ENCODE results near the gene CPN1.
A peak's percentile ranks its signal among the peaks of the same experiment; 100 is the strongest.
"Not testable (repeated sequence)": the region's sequence is repeated elsewhere in the genome, so short reads cannot be mapped to it uniquely, and the experiment has no call there.

The CPN1 gene

GRCh38 chr10:100014071-100014762 lies 67.5 kb downstream of the CPN1 start:
- no peak overlapping the region for H3K4me3 ChIP-seq (ENCODE audit: low read length in 2 of 2)
- no peak overlapping the region for H2BK15ac ChIP-seq (ENCODE audit: low read length)
- no peak overlapping the region for H4K8ac ChIP-seq (ENCODE audit: low read depth, low read length)
- no peak overlapping the region for H3K4ac ChIP-seq (ENCODE audit: low read length)
- no peaks in the 10 kb centered on the region for H3K79me1 ChIP-seq (ENCODE audit: low read depth, low read length)
- no peak overlapping the region for H4K91ac ChIP-seq (ENCODE audit: low read depth, low read length, poor library complexity)
- H3K18ac ChIP-seq (ENCODE audit: low read length), result no peak overlapping the region
- H3K9ac ChIP-seq (ENCODE audit: low read depth, low read length, poor library complexity), result no peak overlapping the region
- no peak overlapping the region for H2BK5ac ChIP-seq (ENCODE audit: low read length)
- no peak overlapping the region for H3K23ac ChIP-seq (ENCODE audit: low read depth, low read length, poor library complexity)
- H3K27me3 ChIP-seq (ENCODE audit: control insufficient read depth in 3 of 3, insufficient read depth in 3 of 3, low read depth in 1 of 3, low read length in 3 of 3), result peaks cover 0 to 8% (median 0%) of the 10 kb centered on the region in 3 experiments
- no peak overlapping the region for H3K4me2 ChIP-seq (ENCODE audit: insufficient read depth, low read length, poor library complexity, severe bottlenecking)
- no peaks in the 10 kb centered on the region for H3K4me1 ChIP-seq (ENCODE audit: control insufficient read depth in 2 of 2, insufficient read depth in 1 of 2, low read depth in 1 of 2, low read length in 2 of 2)
- no peak overlapping the region for H2BK12ac ChIP-seq (ENCODE audit: low read length)
- H2AFZ ChIP-seq (ENCODE audit: low read length), result no peak overlapping the region
- no peak overlapping the region for H3K14ac ChIP-seq (ENCODE audit: low read length)
- H3K27ac ChIP-seq (replicated peaks; ENCODE audit: low read length), result no peak overlapping the region
- WGBS, 2 donors (ENCODE audit: extremely low coverage in 2 of 2, insufficient read length in 2 of 2, insufficient replicate concordance in 1 of 2), result no CpG with 5 or more reads among the region's 5 CpGs
- no peaks in the 10 kb centered on the region for H3K36me3 ChIP-seq (replicated peaks in 1 of 2; ENCODE audit: control insufficient read depth in 2 of 2, insufficient read depth in 2 of 2, low read length in 2 of 2)
- no peak overlapping the region for H2AK5ac ChIP-seq (ENCODE audit: low read depth, low read length)
- H3K9me3 ChIP-seq (replicated peaks in 1 of 2; ENCODE audit: control insufficient read depth in 2 of 2, insufficient read depth in 1 of 2, low read depth in 1 of 2, low read length in 2 of 2), result no peaks in the 10 kb centered on the region
- DNase-seq (ENCODE audit: low spot score), result no peak
- H2BK120ac ChIP-seq (ENCODE audit: low read depth, low read length), result no peak overlapping the region

- no peak overlapping the region for H3K4ac ChIP-seq (ENCODE audit: low read length)
- no peak overlapping the region for H3K4me3 ChIP-seq (ENCODE audit: low read length in 2 of 2)
- peaks cover 0 to 8% (median 0%) of the 10 kb centered on the region in 3 experiments for H3K27me3 ChIP-seq (ENCODE audit: control insufficient read depth in 3 of 3, insufficient read depth in 3 of 3, low read depth in 1 of 3, low read length in 3 of 3)
- no peak overlapping the region for H3K4me2 ChIP-seq (ENCODE audit: insufficient read depth, low read length, poor library complexity, severe bottlenecking)
- no peak overlapping the region for H3K23ac ChIP-seq (ENCODE audit: low read depth, low read length, poor library complexity)
- H3K36me3 ChIP-seq (replicated peaks in 1 of 2; ENCODE audit: control insufficient read depth in 2 of 2, insufficient read depth in 2 of 2, low read length in 2 of 2), result no peaks in the 10 kb centered on the region
- no CpG with 5 or more reads among the region's 1 CpG for WGBS, 2 donors (ENCODE audit: extremely low coverage in 2 of 2, insufficient read length in 2 of 2, insufficient replicate concordance in 1 of 2)
- no peak overlapping the region for H2BK15ac ChIP-seq (ENCODE audit: low read length)
- peaks cover 0 to 1% of the 10 kb centered on the region in 2 donors for H3K4me1 ChIP-seq (ENCODE audit: control insufficient read depth in 2 of 2, insufficient read depth in 1 of 2, low read depth in 1 of 2, low read length in 2 of 2)
- no peaks in the 10 kb centered on the region for H3K79me1 ChIP-seq (ENCODE audit: low read depth, low read length)
- H3K27ac ChIP-seq (replicated peaks; ENCODE audit: low read length), result no peak overlapping the region
- no peak overlapping the region for H3K9ac ChIP-seq (ENCODE audit: low read depth, low read length, poor library complexity)
- H3K18ac ChIP-seq (ENCODE audit: low read length), result no peak overlapping the region
- DNase-seq (ENCODE audit: low spot score), result no peak
- no peak overlapping the region for H3K14ac ChIP-seq (ENCODE audit: low read length)
- no peaks in the 10 kb centered on the region for H3K9me3 ChIP-seq (replicated peaks in 1 of 2; ENCODE audit: control insufficient read depth in 2 of 2, insufficient read depth in 1 of 2, low read depth in 1 of 2, low read length in 2 of 2)
- H4K8ac ChIP-seq (ENCODE audit: low read depth, low read length), result no peak overlapping the region
- no peak overlapping the region for H2BK5ac ChIP-seq (ENCODE audit: low read length)
- no peak overlapping the region for H2BK12ac ChIP-seq (ENCODE audit: low read length)
- H2BK120ac ChIP-seq (ENCODE audit: low read depth, low read length), result no peak overlapping the region
- no peak overlapping the region for H4K91ac ChIP-seq (ENCODE audit: low read depth, low read length, poor library complexity)
- H2AFZ ChIP-seq (ENCODE audit: low read length), result no peak overlapping the region
- no peak overlapping the region for H2AK5ac ChIP-seq (ENCODE audit: low read depth, low read length)
These were observed 68.0 kb downstream of the CPN1 start for GRCh38 chr10:100013621-100014020.

- H4K91ac ChIP-seq (ENCODE audit: low read depth, low read length, poor library complexity); H3K9ac ChIP-seq (ENCODE audit: low read depth, low read length, poor library complexity); H3K14ac ChIP-seq (ENCODE audit: low read length); H3K9me3 ChIP-seq (replicated peaks in 1 of 2; ENCODE audit: control insufficient read depth in 2 of 2, insufficient read depth in 1 of 2, low read depth in 1 of 2, low read length in 2 of 2); H3K79me1 ChIP-seq (ENCODE audit: low read depth, low read length); H2AK5ac ChIP-seq (ENCODE audit: low read depth, low read length); DNase-seq (ENCODE audit: low spot score); H2BK15ac ChIP-seq (ENCODE audit: low read length); H3K27me3 ChIP-seq (ENCODE audit: control insufficient read depth in 3 of 3, insufficient read depth in 3 of 3, low read depth in 1 of 3, low read length in 3 of 3); H2BK12ac ChIP-seq (ENCODE audit: low read length); H3K36me3 ChIP-seq (replicated peaks in 1 of 2; ENCODE audit: control insufficient read depth in 2 of 2, insufficient read depth in 2 of 2, low read length in 2 of 2); H2BK120ac ChIP-seq (ENCODE audit: low read depth, low read length); H3K4me2 ChIP-seq (ENCODE audit: insufficient read depth, low read length, poor library complexity, severe bottlenecking); H3K4ac ChIP-seq (ENCODE audit: low read length); H3K18ac ChIP-seq (ENCODE audit: low read length); H2AFZ ChIP-seq (ENCODE audit: low read length); H2BK5ac ChIP-seq (ENCODE audit: low read length); H3K23ac ChIP-seq (ENCODE audit: low read depth, low read length, poor library complexity); H3K27ac ChIP-seq (replicated peaks; ENCODE audit: low read length); H3K4me3 ChIP-seq (ENCODE audit: low read length in 2 of 2); H4K8ac ChIP-seq (ENCODE audit: low read depth, low read length): not testable (repeated sequence)
- H3K4me1 ChIP-seq (ENCODE audit: control insufficient read depth in 2 of 2, insufficient read depth in 1 of 2, low read depth in 1 of 2, low read length in 2 of 2), result peaks cover 4 to 12% of the 10 kb centered on the region in 2 donors
- WGBS, 2 donors (ENCODE audit: extremely low coverage in 2 of 2, insufficient read length in 2 of 2, insufficient replicate concordance in 1 of 2), result no CpG with 5 or more reads among the region's 20 CpGs
These were observed 69.8 kb downstream of the CPN1 start for GRCh38 chr10:100011906-100012305.

GRCh38 chr10:100009793-100010676 lies 71.6 kb downstream of the CPN1 start, which contains the start of gene DNMBP:
TSS of gene DNMBP (minus strand) at chr10:100009947. CDS start at chr10:99972124, 37,823 bp downstream.
- no peak within 1 kb of the TSS for H3K14ac ChIP-seq (ENCODE audit: low read length)
- H2AFZ ChIP-seq (ENCODE audit: low read length), result peak within 1 kb of the TSS; percentile 94
- H3K27ac ChIP-seq (replicated peaks; ENCODE audit: low read length), result no peak within 1 kb of the TSS
- no peak within 1 kb of the TSS for H4K91ac ChIP-seq (ENCODE audit: low read depth, low read length, poor library complexity)
- H3K18ac ChIP-seq (ENCODE audit: low read length), result peak within 1 kb of the TSS; percentile 87
- H3K4me3 ChIP-seq (ENCODE audit: low read length in 2 of 2), result peak within 1 kb of the TSS; percentile 72 to 75
- H3K4me1 ChIP-seq (ENCODE audit: control insufficient read depth in 2 of 2, insufficient read depth in 1 of 2, low read depth in 1 of 2, low read length in 2 of 2), result peaks cover 11 to 16% of the 10 kb centered on the region in 2 donors
- H3K9me3 ChIP-seq (replicated peaks in 1 of 2; ENCODE audit: control insufficient read depth in 2 of 2, insufficient read depth in 1 of 2, low read depth in 1 of 2, low read length in 2 of 2), result no peaks in the 10 kb centered on the region
- H2BK12ac ChIP-seq (ENCODE audit: low read length), result no peak within 1 kb of the TSS
- peak; percentile 84 for DNase-seq (ENCODE audit: low spot score)
- peaks cover 0 to 8% (median 0%) of the 10 kb centered on the region in 3 experiments for H3K27me3 ChIP-seq (ENCODE audit: control insufficient read depth in 3 of 3, insufficient read depth in 3 of 3, low read depth in 1 of 3, low read length in 3 of 3)
- peak within 1 kb of the TSS; percentile 6 for H2BK5ac ChIP-seq (ENCODE audit: low read length)
- no peaks in the 10 kb centered on the region for H3K79me1 ChIP-seq (ENCODE audit: low read depth, low read length)
- no peaks in the 10 kb centered on the region for H3K36me3 ChIP-seq (replicated peaks in 1 of 2; ENCODE audit: control insufficient read depth in 2 of 2, insufficient read depth in 2 of 2, low read length in 2 of 2)
- peak within 1 kb of the TSS; percentile 86 for H3K4me2 ChIP-seq (ENCODE audit: insufficient read depth, low read length, poor library complexity, severe bottlenecking)
- H4K8ac ChIP-seq (ENCODE audit: low read depth, low read length), result no peak within 1 kb of the TSS
- no peak within 1 kb of the TSS for H2AK5ac ChIP-seq (ENCODE audit: low read depth, low read length)
- H3K23ac ChIP-seq (ENCODE audit: low read depth, low read length, poor library complexity), result peak within 1 kb of the TSS; percentile 67
- peak within 1 kb of the TSS; percentile 96 for H2BK15ac ChIP-seq (ENCODE audit: low read length)
- H3K9ac ChIP-seq (ENCODE audit: low read depth, low read length, poor library complexity), result peak within 1 kb of the TSS; percentile 83
- H2BK120ac ChIP-seq (ENCODE audit: low read depth, low read length), result no peak within 1 kb of the TSS
- H3K4ac ChIP-seq (ENCODE audit: low read length), result no peak within 1 kb of the TSS
- no CpG with 5 or more reads among the region's 86 CpGs for WGBS, 2 donors (ENCODE audit: extremely low coverage in 2 of 2, insufficient read length in 2 of 2, insufficient replicate concordance in 1 of 2)

Data from neuronal stem cell (in vitro differentiated cells).